Psoas muscle (tissue), 8 donors: ENCODE measurements around the gene AREL1. TPM values are rescaled to one million over a fixed set of nuclear protein-coding genes. Genes with fewer than 3 reads are reported as not detected.

Source experiments
- ATAC-seq, 4 donors: fragments of 200-7000 bp; cut with Tn5 transposase; one replicate each; pipeline ENCODE4 v1.9.1; 2020; ENCODE audit warnings: moderate library complexity in 3 of 4, mild to moderate bottlenecking in 2 of 4
- DNase-seq, 2 donors: peaks; one replicate each; pipeline ENCODE4 v3.0.0-alpha.2; 2020
- H3K27ac ChIP-seq: fragments of 200-600 bp; one replicate; pipeline ENCODE4 v1.8.0; 2022
- H3K27me3 ChIP-seq, 3 donors: fragments of 200-600 bp in 1 of 3; one replicate each; pipeline versions ENCODE4 v1.6.1 to v1.8.0; 2013 to 2022; ENCODE audit warnings: low read length in 2 of 3, mild to moderate bottlenecking in 2 of 3, moderate library complexity in 1 of 3; ENCODE audit not compliant: insufficient read depth in 3 of 3
- H3K36me3 ChIP-seq, 2 donors: fragments of 200-600 bp in 1 of 2; one replicate each; pipeline versions ENCODE4 v1.6.1 to v1.8.0; 2013 to 2022; ENCODE audit warnings: low read depth in 1 of 2, mild to moderate bottlenecking in 1 of 2, moderate library complexity in 1 of 2; ENCODE audit not compliant: insufficient read depth in 1 of 2
- H3K4me1 ChIP-seq: fragments of 200-600 bp; one replicate; pipeline ENCODE4 v1.8.0; 2022
- H3K4me3 ChIP-seq: fragments of 200-600 bp; one replicate; pipeline ENCODE4 v1.8.0; 2022; ENCODE audit warnings: mild to moderate bottlenecking
- H3K9me3 ChIP-seq: fragments of 200-600 bp; one replicate; pipeline ENCODE4 v1.8.0; 2022
- WGBS, 3 donors: extraction: QIAGEN DNeasy Blood & Tissue Kit; methylation state at CpG; one replicate each; pipeline versions ENCODE4 v1.1.6 to v1.1.7; 2013; 5-methylcytosine and 5-hydroxymethylcytosine counted together
- intact Hi-C, 2 donors: fragments of 100-400 bp; cut with DNase I; formaldehyde crosslinking; loops; one replicate each; pipeline versions ENCODE4 v1.11.0 to v1.14.2; 2022
- polyA plus RNA-seq, 3 donors: library from polyadenylated mRNA; stranded (reverse); fragments of 200-250 nt; gene quantifications; one replicate each; pipeline ENCODE4 v1.2.3, GENCODE V29; 2013
- total RNA-seq, 4 donors: library from RNA; stranded (reverse); fragmentation: NEBNext Ultra II Directional in 2 of 4; extraction: Animal tissue kit (Norgen Biotek cat#: 25700) in 2 of 4; gene quantifications; one replicate each; pipeline versions ENCODE4 v1.2.1 to v1.2.4, GENCODE V29; 2021 to 2023
- TF ChIP-seq, protein P1 (sequence below): fragments of 200-600 bp; IDR thresholded peaks from one replicate; pipeline ENCODE4 v1.8.0; 2022; ENCODE audit warnings: antibody characterized with exemption
- donor health status: healthy with polysubstance abuse.
- donor health status: DM: no; HTN: no; CAD: no; lungs with moderate emphysema.
- donor health status: Bipolar disorder and iron deficiency.
- donor health status: healthy.
- donor health status: DM: yes; HTN: yes; CAD: no.
- donor health status: DM: no; HTN: no; CAD: no.
- donor health status: DM: no; HTN: no; CAD: no.
- donor health status: DM: yes; HTN: yes; CAD: no.

AREL1 gene
- total and polyA plus RNA-seq, 7 donors, result 8.5 to 24.6 (median 15.4) TPM

- Histone ChIP-seq H3K4me3 (no peak overlapping the region), H3K9me3 (no peaks in the 10 kb centered on the region), H3K4me1 (no peaks in the 10 kb centered on the region), H3K27me3 (no peaks in the 10 kb centered on the region), H3K27ac (no peak overlapping the region), H3K36me3 (no peaks in the 10 kb centered on the region)
- TF ChIP-seq, protein P1, sequence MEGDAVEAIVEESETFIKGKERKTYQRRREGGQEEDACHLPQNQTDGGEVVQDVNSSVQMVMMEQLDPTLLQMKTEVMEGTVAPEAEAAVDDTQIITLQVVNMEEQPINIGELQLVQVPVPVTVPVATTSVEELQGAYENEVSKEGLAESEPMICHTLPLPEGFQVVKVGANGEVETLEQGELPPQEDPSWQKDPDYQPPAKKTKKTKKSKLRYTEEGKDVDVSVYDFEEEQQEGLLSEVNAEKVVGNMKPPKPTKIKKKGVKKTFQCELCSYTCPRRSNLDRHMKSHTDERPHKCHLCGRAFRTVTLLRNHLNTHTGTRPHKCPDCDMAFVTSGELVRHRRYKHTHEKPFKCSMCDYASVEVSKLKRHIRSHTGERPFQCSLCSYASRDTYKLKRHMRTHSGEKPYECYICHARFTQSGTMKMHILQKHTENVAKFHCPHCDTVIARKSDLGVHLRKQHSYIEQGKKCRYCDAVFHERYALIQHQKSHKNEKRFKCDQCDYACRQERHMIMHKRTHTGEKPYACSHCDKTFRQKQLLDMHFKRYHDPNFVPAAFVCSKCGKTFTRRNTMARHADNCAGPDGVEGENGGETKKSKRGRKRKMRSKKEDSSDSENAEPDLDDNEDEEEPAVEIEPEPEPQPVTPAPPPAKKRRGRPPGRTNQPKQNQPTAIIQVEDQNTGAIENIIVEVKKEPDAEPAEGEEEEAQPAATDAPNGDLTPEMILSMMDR, result no peak
- 44 to 57% (median 50%) methylated on average over 2 of the region's 2 CpGs for WGBS, 3 donors
- DNase-seq (no peak), ATAC-seq (no peak)
- intact Hi-C loops, result no loop called here
Measured at GRCh38 chr14:74634964-74635363, 77.9 kb downstream of the AREL1 start.

DNA sequence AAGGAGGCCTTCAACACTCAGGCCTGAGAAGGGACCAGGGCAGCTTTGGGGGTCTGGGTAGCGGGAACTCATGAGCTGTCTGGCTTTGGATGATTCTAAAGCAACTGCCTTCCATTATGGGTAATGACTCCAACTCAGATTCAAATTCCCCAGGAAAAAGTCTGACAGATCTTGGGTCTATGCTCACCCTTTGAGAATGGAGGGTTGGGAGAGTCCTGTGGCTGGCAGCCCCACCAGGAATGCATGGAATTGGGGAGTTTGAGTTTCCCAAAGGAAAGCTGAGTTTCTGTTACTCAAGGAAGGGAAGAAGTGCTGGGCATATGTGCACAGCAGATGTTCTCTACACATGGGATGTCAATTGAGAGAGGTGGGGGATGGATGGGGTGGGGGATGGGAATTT lies 78.4 kb downstream of the AREL1 start:
- H3K4me1 ChIP-seq, result no peaks in the 10 kb centered on the region
- no peak overlapping the region for H3K27ac ChIP-seq
- TF ChIP-seq, protein P1, result no peak
- WGBS, 3 donors, result 95 to 100% (median 100%) methylated on average over 1 of the region's 1 CpG
- no peaks in the 10 kb centered on the region for H3K27me3 ChIP-seq
- intact Hi-C loops, result no loop called here
- H3K9me3 ChIP-seq, result no peaks in the 10 kb centered on the region
- no peak overlapping the region for H3K4me3 ChIP-seq
- no peaks in the 10 kb centered on the region for H3K36me3 ChIP-seq
- DNase-seq (no peak), ATAC-seq (no peak)

- intact Hi-C loops, result no loop called here
- ATAC-seq (peak in 2 of 4 donors; percentile 41 to 56), DNase-seq (peak in 1 of 2 donors; percentile 73)
- H3K27me3 ChIP-seq, result no peaks in the 10 kb centered on the region
- no peaks in the 10 kb centered on the region for H3K9me3 ChIP-seq
- H3K4me1 ChIP-seq, result no peaks in the 10 kb centered on the region
- TF ChIP-seq, protein P1, result no peak
- H3K27ac ChIP-seq, result no peak overlapping the region
- H3K4me3 ChIP-seq, result no peak overlapping the region
- WGBS, 3 donors, result 52 to 58% (median 54%) methylated on average over 15 of the region's 15 CpGs
- H3K36me3 ChIP-seq, result no peaks in the 10 kb centered on the region
Measured at GRCh38 chr14:74630881-74631690, 81.8 kb downstream of the AREL1 start.

GRCh38 chr14:74628418-74628817 lies 84.5 kb downstream of the AREL1 start:
- Histone ChIP-seq H3K4me1 (no peaks in the 10 kb centered on the region), H3K27ac (no peak overlapping the region), H3K27me3 (no peaks in the 10 kb centered on the region), H3K4me3 (no peak overlapping the region), H3K9me3 (no peaks in the 10 kb centered on the region), H3K36me3 (no peaks in the 10 kb centered on the region)
- DNase-seq (no peak), ATAC-seq (no peak)
- WGBS, 3 donors, result 73 to 91% (median 79%) methylated on average over 5 of the region's 5 CpGs
- intact Hi-C loops, result no loop called here
- TF ChIP-seq, protein P1, result no peak
